ENCODE results near the gene CENPI. TPM values are rescaled to one million over a fixed set of nuclear protein-coding genes. Genes with fewer than 3 reads are reported as not detected.
"Not testable (repeated sequence)": the region's sequence is repeated elsewhere in the genome, so short reads cannot be mapped to it uniquely, and the experiment has no call there.

The CENPI gene, protein sequence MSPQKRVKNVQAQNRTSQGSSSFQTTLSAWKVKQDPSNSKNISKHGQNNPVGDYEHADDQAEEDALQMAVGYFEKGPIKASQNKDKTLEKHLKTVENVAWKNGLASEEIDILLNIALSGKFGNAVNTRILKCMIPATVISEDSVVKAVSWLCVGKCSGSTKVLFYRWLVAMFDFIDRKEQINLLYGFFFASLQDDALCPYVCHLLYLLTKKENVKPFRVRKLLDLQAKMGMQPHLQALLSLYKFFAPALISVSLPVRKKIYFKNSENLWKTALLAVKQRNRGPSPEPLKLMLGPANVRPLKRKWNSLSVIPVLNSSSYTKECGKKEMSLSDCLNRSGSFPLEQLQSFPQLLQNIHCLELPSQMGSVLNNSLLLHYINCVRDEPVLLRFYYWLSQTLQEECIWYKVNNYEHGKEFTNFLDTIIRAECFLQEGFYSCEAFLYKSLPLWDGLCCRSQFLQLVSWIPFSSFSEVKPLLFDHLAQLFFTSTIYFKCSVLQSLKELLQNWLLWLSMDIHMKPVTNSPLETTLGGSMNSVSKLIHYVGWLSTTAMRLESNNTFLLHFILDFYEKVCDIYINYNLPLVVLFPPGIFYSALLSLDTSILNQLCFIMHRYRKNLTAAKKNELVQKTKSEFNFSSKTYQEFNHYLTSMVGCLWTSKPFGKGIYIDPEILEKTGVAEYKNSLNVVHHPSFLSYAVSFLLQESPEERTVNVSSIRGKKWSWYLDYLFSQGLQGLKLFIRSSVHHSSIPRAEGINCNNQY
- polyA plus RNA-seq (ENCODE audit: insufficient read length in 12 of 12): 1 to 10 TPM in 11 of 12 donors, not detected in 1; 2.9 to 7.7 (median 6.3) TPM
- long read RNA-seq, donor 1: 0 reads
- long read RNA-seq, donor 2: 0 reads
- long read RNA-seq, donor 3, partial matches to known transcripts: 0 of 1 reads
- long read RNA-seq, donor 3, other reads (novel, unspliced or antisense): 0 of 1 reads
- long read RNA-seq, donor 4: 0 reads
- long read RNA-seq, donor 5: 0 reads
- long read RNA-seq, donor 6: 0 reads
- long read RNA-seq, donor 7: 0 reads
- long read RNA-seq, donor 8: 0 reads
- long read RNA-seq, donor 9: 0 reads
- long read RNA-seq, donor 10: 0 reads
- long read RNA-seq, donor 11: 0 reads

DNA sequence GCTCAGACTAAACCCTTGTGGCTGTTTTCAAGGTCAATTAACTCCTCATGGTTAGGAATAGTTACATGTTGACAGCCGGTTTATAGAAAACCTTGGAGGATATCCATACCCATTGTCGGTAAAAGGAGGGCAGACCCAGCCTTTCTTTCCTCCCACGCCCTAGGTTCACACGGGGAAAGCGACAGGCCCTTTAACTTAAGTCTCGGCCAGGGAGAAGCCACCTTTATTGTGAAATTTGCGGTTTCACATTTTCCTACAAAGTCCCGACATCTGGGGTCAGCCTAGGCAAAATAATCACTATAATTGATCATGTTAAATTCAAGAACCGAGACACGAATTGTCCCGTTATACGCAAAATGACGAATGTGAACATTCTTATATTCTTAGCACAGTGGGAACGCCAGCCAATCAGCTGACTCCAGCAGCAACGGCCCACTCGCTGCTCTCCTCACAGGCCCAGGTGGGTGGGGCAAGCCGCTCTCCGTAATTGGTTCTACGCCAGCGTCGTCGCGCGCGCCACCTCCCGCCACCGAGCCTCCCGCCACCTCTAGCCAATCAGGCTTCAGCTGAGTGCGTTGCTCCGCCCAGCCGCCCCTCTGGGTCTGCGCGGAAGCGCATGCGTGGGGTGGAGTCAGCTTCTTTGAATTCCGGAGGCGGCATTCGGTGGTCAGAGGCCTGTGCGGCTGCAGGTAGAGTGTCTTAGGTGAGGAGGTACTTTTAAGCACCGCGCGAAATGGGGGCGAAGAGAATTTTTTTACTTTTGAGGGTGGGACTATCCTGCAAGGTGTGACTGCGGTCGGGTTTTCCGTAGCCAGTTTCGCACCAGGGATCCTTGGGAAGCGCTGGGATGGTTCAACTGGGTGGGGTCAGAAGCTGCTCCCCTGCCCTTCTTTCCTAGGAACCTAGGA, at the start of gene CENPI:
Gene CENPI, plus strand, starts transcription at position 659 of the 908 bp plus-strand sequence. CDS start 2,867 bp downstream, outside the sequence.
- DNase-seq: peak; percentile 92

DNA sequence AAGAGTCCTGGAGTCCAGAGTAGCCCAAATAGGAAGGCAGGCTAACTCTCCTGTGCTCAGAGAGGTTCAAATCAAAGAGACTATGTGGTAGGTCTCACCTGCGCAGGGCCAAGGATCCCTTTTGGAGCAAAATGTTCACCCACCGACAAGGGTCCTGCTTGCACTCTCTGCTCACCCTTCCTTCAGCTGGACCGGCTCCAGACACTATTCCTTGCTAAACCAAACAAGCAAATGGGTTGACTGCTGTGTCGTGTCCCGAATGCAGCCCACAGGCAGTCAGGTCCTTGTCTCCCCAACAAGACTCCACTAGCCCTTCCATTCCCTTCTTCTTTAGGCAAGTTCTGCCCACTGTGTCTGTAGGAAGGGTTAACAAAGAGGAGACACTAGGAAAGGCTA, 46.9 kb upstream of the CENPI start:
- DNase-seq: no peak

DNA sequence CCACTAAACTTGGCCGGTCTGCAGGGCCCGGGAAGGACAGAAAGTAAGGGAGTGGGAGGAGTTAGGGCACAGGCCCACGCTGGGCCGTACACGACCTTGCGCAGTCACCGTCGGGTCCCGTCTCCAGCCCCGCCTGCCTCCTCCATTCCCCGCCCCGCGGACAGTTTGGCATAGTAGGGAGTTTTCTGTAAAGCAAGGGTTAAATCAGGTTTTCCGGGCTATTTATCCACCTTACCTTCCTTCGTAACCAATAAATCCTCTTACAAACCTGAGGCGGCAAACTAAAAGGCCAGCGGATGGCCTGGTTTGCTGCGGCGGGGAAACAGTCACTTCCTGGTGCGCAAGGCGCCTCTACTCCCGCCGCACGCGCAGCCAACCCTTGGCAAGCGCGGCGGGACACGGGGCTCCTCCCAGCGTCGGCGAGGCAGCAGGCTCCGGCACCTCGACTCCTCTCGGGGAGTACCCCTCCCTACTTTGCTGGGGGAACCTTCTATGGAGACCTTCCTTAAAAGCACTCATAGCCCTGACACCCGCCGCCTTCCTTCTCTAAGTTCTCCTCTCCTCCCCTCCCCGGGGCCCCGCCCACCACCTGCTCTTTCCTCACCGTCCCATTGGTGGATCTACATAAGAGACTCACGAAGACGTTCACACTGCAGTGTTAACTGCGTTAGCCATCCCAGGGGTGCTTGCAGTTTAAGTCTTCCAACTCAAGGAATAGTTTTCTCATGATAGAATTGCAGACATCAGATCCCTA, 46.3 kb upstream of the CENPI start, which contains the start of gene TRMT2B:
Gene TRMT2B, minus strand, starts transcription at position 563 of the 754 bp plus-strand sequence. CDS start 9,822 bp downstream, outside the sequence.
- DNase-seq: peak; percentile 78

DNA sequence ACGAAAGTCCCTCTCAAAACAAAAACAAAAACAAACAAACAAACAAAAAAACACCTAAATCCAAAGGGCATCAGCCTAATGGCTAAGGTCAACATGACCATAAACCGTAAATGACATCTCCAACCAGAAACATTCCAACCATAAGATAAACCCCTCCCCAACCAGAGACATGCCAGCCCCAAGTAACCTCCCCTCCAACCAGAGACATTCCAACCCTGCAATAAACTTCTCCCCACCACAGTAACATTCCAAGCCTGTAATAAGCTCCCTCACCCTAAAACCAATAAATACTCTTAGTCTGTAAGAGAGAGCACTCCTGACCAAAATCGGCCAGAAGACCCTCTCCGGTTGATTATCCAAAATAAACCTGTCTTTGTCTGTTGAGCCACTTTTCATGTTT, 41.5 kb upstream of the CENPI start:
- DNase-seq: not testable (repeated sequence)

DNA sequence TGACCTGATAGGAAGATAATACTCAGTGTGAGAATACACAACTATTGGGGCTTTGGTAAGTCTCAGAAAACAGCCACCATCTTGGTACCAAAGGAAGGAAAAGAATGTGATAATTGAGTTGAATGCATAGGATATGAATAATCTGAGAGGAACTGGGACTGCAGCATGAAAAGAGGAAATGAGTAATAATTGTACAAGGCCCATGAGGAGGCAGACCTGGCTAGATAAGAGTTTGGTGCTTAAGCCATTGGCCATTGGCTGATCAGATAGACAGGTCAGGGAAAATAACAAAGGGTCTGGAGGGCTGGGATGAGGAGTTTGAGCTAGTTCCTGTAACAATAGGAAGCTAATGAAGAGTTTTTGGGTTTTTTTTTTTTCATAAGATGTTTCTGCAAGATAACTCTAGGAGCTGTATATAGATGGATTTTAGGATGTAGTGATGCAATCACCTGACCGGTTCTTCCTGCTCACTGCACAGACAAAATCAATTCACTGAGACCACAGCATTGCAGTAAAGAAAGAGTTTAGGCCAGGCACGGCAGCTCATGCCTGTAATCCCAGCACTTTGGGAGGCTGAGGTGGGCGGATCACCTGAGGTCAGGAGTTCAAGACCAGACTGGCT, 40.8 kb upstream of the CENPI start:
- DNase-seq: no peak

DNA sequence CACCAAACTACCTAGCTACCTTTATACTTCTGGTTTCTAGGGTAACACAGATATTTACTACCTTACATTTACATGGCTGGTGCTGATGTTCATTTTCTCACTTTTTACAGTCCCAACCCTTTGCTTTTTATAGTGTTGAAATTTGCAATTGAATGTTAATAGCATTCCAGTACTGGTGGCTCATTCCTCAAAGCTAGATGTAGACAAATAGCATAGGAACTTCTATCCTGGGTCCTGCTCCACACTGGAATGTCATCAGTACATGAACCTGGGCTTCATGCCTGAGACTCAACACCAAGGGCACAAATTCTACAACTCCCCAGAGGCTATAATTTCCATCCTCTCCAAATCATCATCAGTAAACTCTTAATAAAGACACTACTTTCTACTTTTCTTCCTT, 35.8 kb upstream of the CENPI start:
- DNase-seq: no peak

DNA sequence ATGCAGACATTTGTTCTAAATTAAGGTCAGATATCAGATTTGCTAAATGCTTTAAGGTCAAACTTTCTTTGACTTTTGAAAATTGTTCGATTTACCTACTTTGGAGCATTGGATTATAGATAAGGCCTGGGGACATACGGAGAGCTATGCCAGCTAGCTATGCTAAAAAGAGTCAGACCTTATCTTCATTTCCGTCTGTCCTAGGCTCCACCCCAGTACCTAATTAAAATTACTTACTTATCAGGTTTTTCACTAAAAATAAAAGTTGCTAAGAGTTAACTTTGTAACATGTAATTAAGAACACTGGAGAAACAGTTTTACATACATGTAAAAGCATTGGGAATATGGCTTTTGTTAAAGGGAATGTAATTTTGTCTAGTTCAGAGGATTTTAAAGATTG, 26.4 kb upstream of the CENPI start:
- DNase-seq: no peak

DNA sequence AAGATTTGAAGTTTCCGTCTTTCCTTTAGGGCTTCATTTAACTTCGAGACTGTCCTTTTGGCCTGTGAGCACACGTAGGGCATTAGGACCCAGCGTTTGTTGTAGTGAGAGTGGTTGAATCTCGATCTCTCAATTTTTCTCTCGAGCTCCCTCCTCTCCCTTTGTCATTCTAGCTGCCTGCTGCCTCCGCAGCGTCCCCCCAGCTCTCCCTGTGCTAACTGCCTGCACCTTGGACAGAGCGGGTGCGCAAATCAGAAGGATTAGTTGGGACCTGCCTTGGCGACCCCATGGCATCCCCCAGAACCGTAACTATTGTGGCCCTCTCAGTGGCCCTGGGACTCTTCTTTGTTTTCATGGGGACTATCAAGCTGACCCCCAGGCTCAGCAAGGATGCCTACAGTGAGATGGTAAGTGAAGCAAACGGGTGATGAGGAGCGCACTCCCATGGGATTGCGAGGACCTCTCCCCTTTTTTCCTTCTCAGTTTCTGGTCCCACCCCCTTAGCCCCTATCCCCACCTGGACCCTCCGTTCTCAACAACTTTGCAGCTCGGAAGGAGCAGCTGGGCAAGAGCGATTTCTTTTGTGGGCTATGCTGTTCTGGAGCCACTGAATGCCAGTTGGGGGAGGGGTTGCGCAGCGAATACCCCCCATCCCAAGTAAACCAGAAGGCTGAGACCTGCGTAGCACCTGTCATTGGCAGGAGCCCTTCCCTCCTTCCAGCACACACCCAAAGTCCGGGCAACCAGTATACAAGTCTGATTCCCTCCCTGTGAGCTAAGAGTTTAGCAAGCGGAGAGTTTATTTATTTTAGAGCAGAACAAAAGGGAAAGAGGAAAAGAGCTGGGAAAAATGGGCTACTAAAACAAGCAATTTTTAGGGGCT, 19.0 kb upstream of the CENPI start, which contains the start of gene TMEM35A:
Gene TMEM35A, plus strand, starts transcription at position 164 of the 883 bp plus-strand sequence. Its CDS starts 124 bp downstream, at position 288.
- peak; percentile 20 for DNase-seq

DNA sequence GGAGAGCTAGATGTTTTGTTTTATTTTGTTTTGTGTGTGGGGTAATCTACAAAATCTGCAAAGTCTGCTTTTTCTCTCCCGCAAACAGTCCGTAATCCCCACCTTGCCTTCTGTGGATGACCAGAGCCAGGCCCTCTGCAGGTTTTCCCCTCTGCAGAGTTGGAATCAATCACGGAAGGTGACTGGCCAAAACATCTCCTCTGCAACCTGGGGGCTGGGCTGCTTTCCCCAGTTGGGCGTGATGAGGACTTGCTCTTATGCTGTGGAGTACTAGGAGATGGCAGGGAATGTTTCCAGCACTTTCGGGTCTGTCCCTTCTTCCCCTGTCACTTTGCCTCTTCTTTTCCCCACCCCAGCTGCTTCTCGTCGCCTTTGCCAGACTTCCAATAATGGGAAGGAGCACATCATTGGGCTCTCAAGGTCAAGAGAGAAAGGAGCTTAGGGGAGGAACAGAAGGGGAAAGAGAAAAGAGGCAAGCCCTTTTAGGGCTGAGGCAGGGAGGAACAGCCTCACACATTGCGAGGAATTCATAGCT, 18.2 kb upstream of the CENPI start:
- DNase-seq: no peak

DNA sequence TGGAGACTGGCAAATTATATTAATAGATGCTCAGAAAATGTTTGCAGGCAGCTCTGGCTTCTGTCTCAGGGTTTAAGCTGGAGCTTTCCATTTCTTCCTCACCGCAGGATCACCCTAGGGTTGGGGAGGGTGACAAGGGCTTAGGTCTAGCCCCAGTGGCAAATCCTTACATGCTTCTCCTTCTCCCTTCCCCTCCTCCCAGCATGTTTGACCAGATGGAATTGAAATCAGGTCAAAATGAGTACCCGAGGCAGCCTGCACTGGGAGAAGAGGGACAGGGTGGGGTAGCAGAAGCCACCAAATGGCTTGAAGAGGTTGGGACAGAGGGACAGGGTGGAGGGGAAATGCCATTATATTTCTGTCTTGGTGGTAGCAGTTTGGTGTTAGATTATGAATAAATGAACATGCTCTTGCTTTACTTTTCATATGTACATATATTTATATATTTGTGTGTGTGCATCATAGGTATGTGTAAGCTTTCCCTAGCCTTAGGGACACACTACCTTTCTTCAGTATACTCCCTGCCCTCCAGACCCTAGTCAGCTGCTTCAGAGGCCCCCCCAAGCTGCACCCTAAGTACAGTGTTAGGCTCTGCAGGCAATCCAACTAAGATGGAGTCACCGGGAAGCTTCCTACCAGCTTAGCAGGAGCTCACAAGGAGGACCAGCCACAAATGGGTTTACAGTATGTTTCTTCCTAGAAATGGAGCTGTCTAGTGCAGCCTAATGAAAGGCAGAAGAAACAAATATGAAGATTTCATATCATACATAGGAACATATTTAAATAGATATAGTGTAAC, 17.5 kb upstream of the CENPI start:
- no peak for DNase-seq

DNA sequence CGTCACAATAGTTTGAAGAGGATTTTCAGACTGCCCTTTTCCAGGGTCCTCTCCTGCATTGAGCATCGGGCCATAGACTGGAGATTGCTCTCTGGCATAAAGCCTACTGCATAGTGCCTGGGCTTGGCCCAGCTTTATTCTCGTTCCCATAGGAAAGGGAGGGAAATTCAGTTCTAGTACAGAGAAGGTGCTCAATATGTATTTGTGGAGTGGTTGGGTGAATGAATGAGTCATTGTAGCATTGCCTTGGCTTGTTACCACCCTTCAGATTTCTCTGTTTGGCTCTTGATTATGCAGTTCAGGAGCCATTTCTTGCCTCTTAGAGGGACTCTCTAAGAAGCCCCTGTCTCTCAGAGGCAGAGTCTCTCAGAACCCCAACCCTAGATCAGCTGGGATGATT, 16.8 kb upstream of the CENPI start:
- no peak for DNase-seq

DNA sequence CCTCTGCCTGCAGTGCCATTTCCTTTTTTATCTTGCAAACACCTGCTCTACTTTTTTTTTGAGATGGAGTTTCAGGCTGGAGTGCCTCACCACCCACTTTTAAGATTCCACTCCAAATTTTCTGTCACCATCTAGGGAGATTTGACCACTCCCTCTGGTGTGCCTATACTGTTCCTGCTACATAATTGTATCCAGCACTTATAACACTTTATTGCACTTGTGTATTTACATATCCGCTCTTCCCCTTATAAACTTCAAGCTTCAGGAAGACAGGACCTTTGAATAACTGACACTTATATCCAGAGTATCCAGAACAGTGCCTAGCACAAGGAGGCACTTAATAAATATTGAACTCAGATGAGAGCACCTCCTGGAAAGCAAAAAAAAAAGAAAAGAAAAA, 6.2 kb upstream of the CENPI start:
- DNase-seq: no peak

DNA sequence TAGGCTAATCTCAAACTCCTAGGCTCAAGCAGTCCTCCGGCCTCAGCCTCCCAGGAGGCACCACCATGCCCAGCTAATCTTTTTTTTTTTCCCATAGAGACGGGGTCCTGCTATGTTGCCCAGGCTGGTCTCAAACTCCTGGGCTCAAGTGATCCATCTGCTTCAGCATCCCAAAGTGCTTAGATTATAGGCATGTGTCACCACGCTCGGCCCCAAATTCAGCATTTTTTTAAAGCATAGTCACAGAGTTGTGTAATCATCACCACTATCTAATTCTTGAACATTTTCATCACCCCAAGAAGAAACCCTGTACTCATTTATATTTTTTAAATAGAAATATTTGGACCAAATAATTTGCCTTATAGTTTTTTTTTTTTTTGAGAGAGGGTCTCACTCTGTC, 10.3 kb downstream of the CENPI start:
- DNase-seq: no peak

DNA sequence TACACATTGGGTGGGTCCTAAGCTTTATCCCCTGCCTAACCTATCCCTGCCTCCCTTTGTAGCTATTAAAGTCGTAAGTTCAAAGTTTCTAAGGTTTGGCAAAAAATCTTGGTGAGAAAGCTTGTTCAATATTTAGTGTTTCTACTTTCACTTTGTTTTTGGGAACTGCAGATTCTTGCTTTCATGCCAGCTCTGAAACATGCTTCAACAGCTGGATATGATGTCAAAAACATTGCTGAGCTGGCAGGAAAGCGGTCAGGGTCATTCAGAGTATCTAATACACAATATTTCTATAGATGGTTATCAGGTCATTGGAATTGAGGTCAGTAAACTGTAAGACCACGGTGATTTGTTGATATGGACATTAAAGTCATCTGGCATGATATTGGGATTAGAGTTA, 19.7 kb downstream of the CENPI start:
- peak; percentile 6 for DNase-seq

DNA sequence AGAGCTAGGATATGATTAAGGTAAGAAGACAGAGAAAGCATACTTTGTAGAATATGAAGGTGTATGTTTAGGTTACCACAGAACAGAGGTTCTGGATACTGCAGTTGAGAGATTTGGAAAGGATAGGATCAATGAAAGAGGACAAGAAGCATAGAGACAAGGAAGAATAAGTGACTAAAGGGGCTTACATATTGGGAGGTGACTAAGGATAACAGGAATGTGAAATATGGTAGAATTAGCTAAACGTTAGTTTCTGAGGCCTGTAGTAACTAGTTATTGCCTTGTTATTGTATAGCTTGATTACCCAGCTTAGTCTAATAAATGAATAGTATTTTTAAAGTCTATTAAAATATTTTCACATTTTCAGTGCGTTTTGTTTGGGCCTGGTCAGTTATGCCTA, 38.2 kb downstream of the CENPI start:
- no peak for DNase-seq
